Stimulated activated CD4-positive, alpha-beta T cell treated with anti-CD3 and anti-CD28 coated beads, Interleukin-1b, Interleukin-23, amount 100 ng/mL, for 48 hours (primary cell): ENCODE results near the gene UPK3BL2.
A peak's percentile ranks its signal among the peaks of the same experiment; 100 is the strongest.
"Not testable (repeated sequence)": the region's sequence is repeated elsewhere in the genome, so short reads cannot be mapped to it uniquely, and the experiment has no call there.

ENCODE experiments used
- DNase-seq: peaks from one replicate; pipeline ENCODE4 v3.0.0-alpha.2; 2020

UPK3BL2 gene

GRCh38 chr7:102543596-102543995, at the start of gene UPK3BL2:
TSS of gene UPK3BL2 (minus strand) at chr7:102543696. CDS start at chr7:102543636, 60 bp downstream.
- not testable (repeated sequence) for DNase-seq

GRCh38 chr7:102592477-102593019, 49.1 kb upstream of the UPK3BL2 start:
- DNase-seq, result peak; percentile 30

- DNase-seq, result not testable (repeated sequence)
Observed at GRCh38 chr7:102589857-102590256, 46.4 kb upstream of the UPK3BL2 start.

GRCh38 chr7:102583495-102583894, 40.0 kb upstream of the UPK3BL2 start:
- DNase-seq, result not testable (repeated sequence)

GRCh38 chr7:102581722-102582121, 38.2 kb upstream of the UPK3BL2 start:
- DNase-seq, result not testable (repeated sequence)

- DNase-seq, result not testable (repeated sequence)
Observed at GRCh38 chr7:102578486-102578885, 35.0 kb upstream of the UPK3BL2 start.

- not testable (repeated sequence) for DNase-seq
Observed at GRCh38 chr7:102577315-102578240, 34.1 kb upstream of the UPK3BL2 start.

- DNase-seq, result not testable (repeated sequence)
Observed at GRCh38 chr7:102576363-102576762, 32.9 kb upstream of the UPK3BL2 start.

- not testable (repeated sequence) for DNase-seq
Observed at GRCh38 chr7:102574607-102575006, 31.1 kb upstream of the UPK3BL2 start.

- peak; percentile 100 for DNase-seq
Observed at GRCh38 chr7:102572261-102573239, 29.1 kb upstream of the UPK3BL2 start, which contains the start of gene POLR2J3. TSS of gene POLR2J3 (minus strand) at chr7:102572583. CDS start at chr7:102572521, 62 bp downstream.

GRCh38 chr7:102568620-102569019, 25.1 kb upstream of the UPK3BL2 start:
- not testable (repeated sequence) for DNase-seq

GRCh38 chr7:102550808-102551422, 7.4 kb upstream of the UPK3BL2 start, which contains the start of gene SPDYE2:
TSS of gene SPDYE2 (plus strand) at chr7:102551226. CDS start at chr7:102553256, 2,030 bp downstream.
- not testable (repeated sequence) for DNase-seq

GRCh38 chr7:102546353-102546752, 2.9 kb upstream of the UPK3BL2 start:
- DNase-seq, result not testable (repeated sequence)

- not testable (repeated sequence) for DNase-seq
Observed at GRCh38 chr7:102545288-102545687, 1.8 kb upstream of the UPK3BL2 start.

- DNase-seq, result not testable (repeated sequence)
Observed at GRCh38 chr7:102544372-102544771, 876 bp upstream of the UPK3BL2 start.

- not testable (repeated sequence) for DNase-seq
Observed at GRCh38 chr7:102542771-102543170, 725 bp downstream of the UPK3BL2 start.

GRCh38 chr7:102542083-102542482, 1.4 kb downstream of the UPK3BL2 start:
- DNase-seq, result not testable (repeated sequence)

- DNase-seq, result not testable (repeated sequence)
Observed at GRCh38 chr7:102540604-102541003, 2.9 kb downstream of the UPK3BL2 start.

GRCh38 chr7:102535062-102535615, 8.4 kb downstream of the UPK3BL2 start:
- DNase-seq, result not testable (repeated sequence)

- DNase-seq, result not testable (repeated sequence)
Observed at GRCh38 chr7:102532127-102532526, 11.4 kb downstream of the UPK3BL2 start.

- DNase-seq, result not testable (repeated sequence)
Observed at GRCh38 chr7:102531583-102531982, 11.9 kb downstream of the UPK3BL2 start.
